DMS114 treated with DMSO at 0.1 percent for 48 hours (cell line): Measurements from ENCODE around the gene ZNF235.
"Not testable (repeated sequence)": the region's sequence is repeated elsewhere in the genome, so short reads cannot be mapped to it uniquely, and the experiment has no call there.

Source experiments
- DNase-seq: peaks from one replicate; lab custom pipeline; 2025; ENCODE audit not compliant: unreplicated experiment; lab: John Stamatoyannopoulos, UW

ZNF235 gene

GRCh38 chr19:44304659-44305193, at the start of gene ZNF235:
Gene ZNF235, minus strand, starts transcription at chr19:44305025. Its CDS starts 1,621 bp downstream, at chr19:44303404.
- peak; percentile 86 for DNase-seq

GRCh38 chr19:44346556-44346955, 41.7 kb upstream of the ZNF235 start:
- no peak for DNase-seq

- DNase-seq: no peak
These were observed 41.1 kb upstream of the ZNF235 start for GRCh38 chr19:44345959-44346358.

- no peak for DNase-seq
These were observed 39.4 kb upstream of the ZNF235 start for GRCh38 chr19:44344255-44344654.

GRCh38 chr19:44341794-44342193, 37.0 kb upstream of the ZNF235 start:
- DNase-seq: no peak

GRCh38 chr19:44334639-44335038, 29.8 kb upstream of the ZNF235 start:
- DNase-seq: not testable (repeated sequence)

- DNase-seq: no peak
These were observed 27.3 kb upstream of the ZNF235 start for GRCh38 chr19:44332145-44332544.

- DNase-seq: no peak
These were observed 11.1 kb upstream of the ZNF235 start for GRCh38 chr19:44315883-44316282.

GRCh38 chr19:44313231-44313630, 8.4 kb upstream of the ZNF235 start:
- no peak for DNase-seq

- no peak for DNase-seq
These were observed 3.2 kb upstream of the ZNF235 start for GRCh38 chr19:44308011-44308410.

GRCh38 chr19:44306283-44306682, 1.5 kb upstream of the ZNF235 start:
- no peak for DNase-seq

- no peak for DNase-seq
These were observed 632 bp upstream of the ZNF235 start for GRCh38 chr19:44305457-44305856.

- no peak for DNase-seq
These were observed 753 bp downstream of the ZNF235 start for GRCh38 chr19:44303976-44304568.

- no peak for DNase-seq
These were observed 1.5 kb downstream of the ZNF235 start for GRCh38 chr19:44303320-44303719.

GRCh38 chr19:44284968-44285367, 19.9 kb downstream of the ZNF235 start:
- no peak for DNase-seq

GRCh38 chr19:44282846-44283245, 22.0 kb downstream of the ZNF235 start:
- DNase-seq: no peak

- DNase-seq: no peak
These were observed 23.9 kb downstream of the ZNF235 start for GRCh38 chr19:44280916-44281315.

- no peak for DNase-seq
These were observed 26.6 kb downstream of the ZNF235 start for GRCh38 chr19:44278181-44278690.

- no peak for DNase-seq
These were observed 27.5 kb downstream of the ZNF235 start for GRCh38 chr19:44277331-44277730.

GRCh38 chr19:44260695-44261446, 44.0 kb downstream of the ZNF235 start:
- DNase-seq: no peak

GRCh38 chr19:44260343-44260681, 44.5 kb downstream of the ZNF235 start:
- no peak for DNase-seq

GRCh38 chr19:44258835-44259413, 45.9 kb downstream of the ZNF235 start:
- DNase-seq: no peak
